ENCODE results near the gene MET.

- TF ChIP-seq CTCF (IDR thresholded peaks at IDR 0.05) (no peak), POLR2A (IDR thresholded peaks at IDR 0.05) (no peak)
Observed at GRCh38 chr7:116837586-116837985, 165.6 kb downstream of the MET start.
